ENCODE measurements around the gene FAM20C. TPM values are rescaled to one million over a fixed set of nuclear protein-coding genes. Genes with fewer than 3 reads are reported as not detected.

FAM20C gene
- total RNA-seq, 3 donors from 2014 or later (not counting 1 experiment from before 2014, with no cell fraction given) = 1.2 to 8.6 (median 3.9) TPM

GRCh38 chr7:280461-280860, 88.1 kb downstream of the FAM20C start:
- ATAC-seq (no peak), DNase-seq (no peak)
- TF ChIP-seq CTCF (IDR thresholded peaks at IDR 0.05) = no peak
- Mint-ChIP-seq H3K4me3 (no peak overlapping the region), H3K36me3 (no peaks in the 10 kb centered on the region), H3K27ac (no peak overlapping the region), H3K9me3 (no peaks in the 10 kb centered on the region), H3K27me3 (ENCODE audit: low read depth in 2 of 2) (peaks cover 8 to 14% of the 10 kb centered on the region in 2 donors), H3K4me1 (no peaks in the 10 kb centered on the region)
- no peak overlapping the region for H3K4me3 ChIP-seq (ENCODE audit: low read length)
- intact Hi-C loops (cut with micrococcal nuclease) = no loop called here
- H3K27ac ChIP-seq (ENCODE audit: low read length) = no peak overlapping the region
- no peaks in the 10 kb centered on the region for H3K4me1 ChIP-seq (ENCODE audit: control insufficient read depth, insufficient read depth, low read length)
- no peaks in the 10 kb centered on the region for H3K36me3 ChIP-seq (ENCODE audit: control insufficient read depth, insufficient read depth, low read length)
- H3K27me3 ChIP-seq (ENCODE audit: control insufficient read depth, insufficient read depth, low read length) = no peaks in the 10 kb centered on the region
- H3K9me3 ChIP-seq (ENCODE audit: control insufficient read depth, insufficient read depth, low read length) = no peaks in the 10 kb centered on the region
- 82% methylated on average over 11 of the region's 11 CpGs for WGBS (ENCODE audit: insufficient coverage)

- Histone ChIP-seq H3K36me3 (ENCODE audit: control insufficient read depth, insufficient read depth, low read length) (no peaks in the 10 kb centered on the region), H3K27ac (ENCODE audit: low read length) (no peak overlapping the region), H3K9me3 (ENCODE audit: control insufficient read depth, insufficient read depth, low read length) (no peaks in the 10 kb centered on the region), H3K27me3 (ENCODE audit: control insufficient read depth, insufficient read depth, low read length) (no peaks in the 10 kb centered on the region), H3K4me3 (ENCODE audit: low read length) (no peak overlapping the region), H3K4me1 (ENCODE audit: control insufficient read depth, insufficient read depth, low read length) (no peaks in the 10 kb centered on the region)
- H3K4me1 Mint-ChIP-seq = no peaks in the 10 kb centered on the region
- peaks cover 8 to 18% of the 10 kb centered on the region in 2 donors for H3K27me3 Mint-ChIP-seq (ENCODE audit: low read depth in 2 of 2)
- H3K4me3 Mint-ChIP-seq = no peak overlapping the region
- no peaks in the 10 kb centered on the region for H3K9me3 Mint-ChIP-seq
- no peak overlapping the region for H3K27ac Mint-ChIP-seq
- no peaks in the 10 kb centered on the region for H3K36me3 Mint-ChIP-seq
- TF ChIP-seq CTCF (IDR thresholded peaks at IDR 0.05) = no peak
- WGBS (ENCODE audit: insufficient coverage) = 96% methylated on average over 5 of the region's 8 CpGs
- no peak for DNase-seq
- intact Hi-C loops (cut with micrococcal nuclease) = no loop called here
- no peak for ATAC-seq
These were observed 89.3 kb downstream of the FAM20C start for GRCh38 chr7:281637-282036.

- Mint-ChIP-seq H3K4me3 (no peak overlapping the region), H3K9me3 (no peaks in the 10 kb centered on the region)
- no peaks in the 10 kb centered on the region for H3K36me3 ChIP-seq (ENCODE audit: control insufficient read depth, insufficient read depth, low read length)
These were observed 90.2 kb downstream of the FAM20C start for GRCh38 chr7:282621-283020.

More at GRCh38 chr7:282621-283020, 90.2 kb downstream of the FAM20C start:
- H3K9me3 ChIP-seq (ENCODE audit: control insufficient read depth, insufficient read depth, low read length) = no peaks in the 10 kb centered on the region
- intact Hi-C loops (cut with micrococcal nuclease) = no loop called here
- no peaks in the 10 kb centered on the region for H3K4me1 ChIP-seq (ENCODE audit: control insufficient read depth, insufficient read depth, low read length)
- H3K4me1 Mint-ChIP-seq = no peaks in the 10 kb centered on the region
- no peak for ATAC-seq
- H3K27ac Mint-ChIP-seq = no peak overlapping the region
- 93% methylated on average over 25 of the region's 25 CpGs for WGBS (ENCODE audit: insufficient coverage)
- TF ChIP-seq CTCF (IDR thresholded peaks at IDR 0.05) = no peak
- H3K36me3 Mint-ChIP-seq = no peaks in the 10 kb centered on the region
- no peak overlapping the region for H3K4me3 ChIP-seq (ENCODE audit: low read length)
- peaks cover 8 to 20% of the 10 kb centered on the region in 2 donors for H3K27me3 Mint-ChIP-seq (ENCODE audit: low read depth in 2 of 2)
- H3K27me3 ChIP-seq (ENCODE audit: control insufficient read depth, insufficient read depth, low read length) = no peaks in the 10 kb centered on the region
- H3K27ac ChIP-seq (ENCODE audit: low read length) = no peak overlapping the region
- DNase-seq = no peak

All from natural killer cell (primary cell).